ENCODE data around the gene WNT4.

The WNT4 gene

DNA sequence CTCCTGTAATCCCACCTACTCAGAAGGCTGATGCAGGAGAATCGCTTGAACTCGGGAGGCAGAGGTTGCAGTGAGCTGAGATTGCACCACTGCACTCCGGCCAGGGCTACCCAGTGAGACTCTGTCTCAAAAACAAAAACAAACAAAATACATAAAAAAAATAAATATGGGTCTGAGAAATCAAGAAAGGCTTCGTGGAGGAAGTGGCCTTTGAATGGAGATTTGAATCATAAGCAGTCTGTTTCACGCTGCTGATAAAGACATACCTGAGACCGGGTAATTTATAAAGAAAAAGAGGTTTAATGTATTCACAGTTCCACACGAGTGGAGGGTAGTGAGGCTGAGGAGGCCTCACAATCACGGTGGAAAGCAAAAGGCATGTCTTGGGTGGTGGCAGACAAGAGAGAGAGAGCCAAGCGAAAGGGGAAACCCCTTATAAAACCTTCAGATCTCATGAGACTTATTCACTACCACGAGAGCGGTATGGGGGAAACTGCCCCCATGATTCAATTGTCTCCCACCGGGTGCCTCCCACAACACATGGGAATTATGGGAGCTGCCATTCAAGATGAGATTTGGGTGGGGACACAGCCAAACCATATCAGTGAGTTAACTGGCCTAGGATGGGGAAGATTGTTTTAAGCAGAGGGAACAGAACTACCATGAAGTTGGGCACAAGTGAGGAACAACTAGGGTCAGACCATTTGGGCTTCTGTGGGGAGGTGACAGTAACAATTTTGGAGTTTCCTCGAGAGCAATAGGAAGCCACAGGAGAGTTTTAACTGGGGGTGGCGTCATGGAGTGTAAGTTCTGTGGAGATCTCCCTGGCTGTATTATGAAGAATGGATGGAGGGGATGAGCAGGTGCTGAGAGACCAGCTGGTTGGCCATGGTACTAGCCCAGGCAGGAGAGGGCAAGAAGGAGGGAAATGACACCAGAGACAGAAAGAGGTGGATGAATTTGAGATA is 22.2 kb upstream of the WNT4 start:
- no peak overlapping the region for H3K4me3 ChIP-seq (replicated peaks; ENCODE audit: low read depth, low read length)
- no peak for DNase-seq (ENCODE audit: low read depth)
- TF ChIP-seq, protein P1, sequence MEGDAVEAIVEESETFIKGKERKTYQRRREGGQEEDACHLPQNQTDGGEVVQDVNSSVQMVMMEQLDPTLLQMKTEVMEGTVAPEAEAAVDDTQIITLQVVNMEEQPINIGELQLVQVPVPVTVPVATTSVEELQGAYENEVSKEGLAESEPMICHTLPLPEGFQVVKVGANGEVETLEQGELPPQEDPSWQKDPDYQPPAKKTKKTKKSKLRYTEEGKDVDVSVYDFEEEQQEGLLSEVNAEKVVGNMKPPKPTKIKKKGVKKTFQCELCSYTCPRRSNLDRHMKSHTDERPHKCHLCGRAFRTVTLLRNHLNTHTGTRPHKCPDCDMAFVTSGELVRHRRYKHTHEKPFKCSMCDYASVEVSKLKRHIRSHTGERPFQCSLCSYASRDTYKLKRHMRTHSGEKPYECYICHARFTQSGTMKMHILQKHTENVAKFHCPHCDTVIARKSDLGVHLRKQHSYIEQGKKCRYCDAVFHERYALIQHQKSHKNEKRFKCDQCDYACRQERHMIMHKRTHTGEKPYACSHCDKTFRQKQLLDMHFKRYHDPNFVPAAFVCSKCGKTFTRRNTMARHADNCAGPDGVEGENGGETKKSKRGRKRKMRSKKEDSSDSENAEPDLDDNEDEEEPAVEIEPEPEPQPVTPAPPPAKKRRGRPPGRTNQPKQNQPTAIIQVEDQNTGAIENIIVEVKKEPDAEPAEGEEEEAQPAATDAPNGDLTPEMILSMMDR (IDR thresholded peaks at IDR 0.05; ENCODE audit: low read length, missing control alignments) = no peak

DNA sequence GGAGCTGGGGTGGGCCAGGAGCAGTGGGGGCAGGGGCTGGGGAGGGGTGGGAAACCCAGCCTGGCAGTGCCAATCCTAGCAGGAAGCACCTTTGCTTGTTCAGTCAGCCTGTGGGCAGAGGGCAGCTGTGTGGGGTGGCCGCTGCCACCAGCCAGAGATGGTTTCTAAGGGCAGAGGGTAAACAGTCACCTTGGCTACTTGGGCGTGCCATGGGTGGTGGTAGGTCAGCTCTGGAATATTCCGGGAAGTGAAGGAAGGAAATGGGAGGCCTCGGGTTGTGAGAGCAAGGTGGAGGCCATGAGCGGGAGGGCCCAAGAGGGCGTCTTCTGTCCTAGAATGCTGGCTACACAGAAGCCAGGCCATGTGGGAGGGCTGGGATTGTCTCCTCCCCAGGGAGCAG is 20.7 kb upstream of the WNT4 start:
- H3K4me3 ChIP-seq (replicated peaks; ENCODE audit: low read depth, low read length) = no peak overlapping the region
- DNase-seq (ENCODE audit: low read depth) = no peak
- TF ChIP-seq, protein P1 (IDR thresholded peaks at IDR 0.05; ENCODE audit: low read length, missing control alignments) = no peak

DNA sequence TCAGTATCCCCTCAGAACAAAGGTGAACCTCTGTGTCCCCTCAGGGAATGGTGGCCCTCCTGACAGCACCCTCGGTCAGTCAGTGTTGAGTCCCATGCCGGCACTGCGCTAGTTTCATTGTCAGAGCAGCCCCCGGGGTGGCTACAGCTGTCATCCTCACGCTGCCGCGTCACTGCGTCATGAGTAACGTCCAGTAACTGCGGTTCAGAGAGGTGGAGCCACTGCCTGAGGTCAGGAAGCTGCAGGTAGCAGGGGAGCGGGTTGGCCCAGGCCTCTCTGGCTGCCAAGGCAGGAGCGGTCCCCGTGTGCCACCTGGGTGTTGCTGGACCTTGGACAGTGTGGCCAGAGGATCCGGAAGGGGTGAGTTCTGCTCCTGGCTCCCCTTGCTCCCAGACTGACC is 20.2 kb upstream of the WNT4 start:
- TF ChIP-seq, protein P1 (IDR thresholded peaks at IDR 0.05; ENCODE audit: low read length, missing control alignments) = no peak
- no peak for DNase-seq (ENCODE audit: low read depth)
- H3K4me3 ChIP-seq (replicated peaks; ENCODE audit: low read depth, low read length) = no peak overlapping the region

DNA sequence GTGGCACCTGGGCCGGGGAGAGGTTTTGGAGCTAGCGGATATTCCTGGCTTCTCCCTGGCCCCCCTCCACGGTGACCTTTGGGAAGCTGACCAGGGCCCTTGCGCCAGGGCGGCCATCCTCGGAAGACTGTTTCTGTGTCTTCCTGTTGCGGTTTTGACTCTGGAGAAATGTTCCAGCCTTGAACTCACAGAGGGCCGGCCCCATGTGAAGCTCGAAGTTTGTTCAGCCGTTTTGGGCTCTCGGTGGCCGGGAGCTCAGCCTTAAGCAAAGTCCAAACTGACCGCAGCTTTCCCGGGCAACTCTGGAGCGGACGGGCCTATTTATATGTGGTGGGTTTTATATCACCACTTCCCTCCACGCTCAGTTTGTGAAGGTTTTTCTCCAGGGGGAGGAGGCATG is 17.0 kb upstream of the WNT4 start:
- no peak for DNase-seq (ENCODE audit: low read depth)
- H3K4me3 ChIP-seq (replicated peaks; ENCODE audit: low read depth, low read length) = no peak overlapping the region
- TF ChIP-seq, protein P1 (IDR thresholded peaks at IDR 0.05; ENCODE audit: low read length, missing control alignments) = no peak

DNA sequence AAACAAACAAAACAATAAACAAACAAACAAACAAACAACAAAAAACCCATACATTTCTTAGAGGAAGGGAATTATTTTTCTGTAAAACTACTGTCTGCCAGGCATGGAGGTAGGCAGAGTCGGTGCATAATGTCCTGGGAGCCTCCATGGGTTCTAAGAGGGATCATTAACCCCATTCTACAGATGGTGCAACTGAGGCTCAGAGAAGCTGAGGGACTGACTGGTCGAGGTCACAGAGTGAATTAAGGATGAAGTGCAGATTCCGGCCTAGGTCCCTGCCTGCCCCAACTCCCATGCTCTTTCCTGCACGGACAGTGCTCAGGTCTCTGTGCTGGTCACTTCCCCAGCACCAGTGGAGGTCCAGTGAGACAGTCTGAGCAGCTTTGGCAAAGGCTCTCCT is 15.8 kb upstream of the WNT4 start:
- no peak overlapping the region for H3K4me3 ChIP-seq (replicated peaks; ENCODE audit: low read depth, low read length)
- DNase-seq (ENCODE audit: low read depth) = no peak
- TF ChIP-seq, protein P1 (IDR thresholded peaks at IDR 0.05; ENCODE audit: low read length, missing control alignments) = no peak

DNA sequence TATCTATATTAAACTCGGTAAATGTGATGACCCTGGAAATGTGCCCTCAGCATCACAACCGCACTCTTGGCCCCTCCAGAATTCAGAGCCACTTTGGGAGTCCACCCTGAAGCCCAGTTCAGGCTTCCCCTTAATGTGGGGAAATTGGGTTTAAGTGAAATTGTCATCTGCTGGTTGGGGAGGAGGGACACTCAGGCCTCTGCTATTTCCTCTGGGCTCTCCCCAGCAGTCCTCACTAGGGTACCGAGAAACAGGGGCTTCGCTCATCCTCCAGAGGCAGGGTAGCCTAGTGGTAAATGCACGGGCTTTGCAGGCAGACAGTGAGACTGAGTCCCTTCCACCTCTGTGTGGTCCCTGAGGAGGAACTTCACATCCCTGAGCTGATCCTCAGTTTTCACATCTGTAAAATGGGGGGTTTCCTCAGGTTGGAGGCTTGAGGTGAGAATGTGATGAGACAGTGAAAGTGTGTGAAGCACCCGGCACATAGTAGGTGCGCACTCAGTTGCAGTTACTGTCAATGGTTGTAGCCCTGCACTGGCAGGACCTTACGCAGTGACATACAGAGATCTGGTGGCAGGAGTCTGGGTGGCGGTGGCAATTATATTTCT is 14.6 kb upstream of the WNT4 start:
- TF ChIP-seq, protein P1 (IDR thresholded peaks at IDR 0.05; ENCODE audit: low read length, missing control alignments) = no peak

More for the DNA sequence above, 14.6 kb upstream of the WNT4 start:
- no peak for DNase-seq (ENCODE audit: low read depth)
- no peak overlapping the region for H3K4me3 ChIP-seq (replicated peaks; ENCODE audit: low read depth, low read length)
